PC-3 (cell line): ENCODE measurements around the gene SEMA3B. TPM values are rescaled to one million over a fixed set of nuclear protein-coding genes. Genes with fewer than 3 reads are reported as not detected.

Source experiments
- ATAC-seq: fragments of 200-7000 bp; cut with Tn5 transposase; 2 replicates; pipeline ENCODE4 v1.9.1; 2020; ENCODE audit warnings: mild to moderate bottlenecking, moderate library complexity
- BruUV-seq: library from RNA; stranded (reverse); fragments of 400-500 nt; replicated peaks from 2 replicates; lab custom pipeline; 2021; lab: Mats Ljungman, UMichigan
- CTCF ChIA-PET: fragments of 300-600 bp; sonication (Branson Sonifier 250); formaldehyde crosslinking; loops from one replicate; lab custom pipeline; 2022; ENCODE audit warnings: antibody characterized with exemption; lab: Charles Lee
- POLR2A ChIA-PET: fragments of 300-600 bp; sonication (Branson Sonifier 250); formaldehyde crosslinking; loops from one replicate; lab custom pipeline; 2022; ENCODE audit warnings: antibody characterized with exemption; ENCODE audit not compliant: unreplicated experiment; lab: Charles Lee
- DNase-seq: peaks from one replicate; pipeline ENCODE4 v3.0.0-alpha.2; 2015
- H2AFZ ChIP-seq: fragments of 300-600 bp; sonication (generic); 2 replicates; pipeline ENCODE4 v1.6.0; 2016; ENCODE audit warnings: antibody characterized with exemption, low read length
- H3F3A ChIP-seq: fragments of 300-600 bp; sonication (generic); one replicate; pipeline ENCODE4 v1.6.0; 2017; ENCODE audit warnings: antibody characterized with exemption, low read length, control low read depth, mild to moderate bottlenecking; ENCODE audit not compliant: unreplicated experiment
- H3K27ac ChIP-seq: fragments of 300-600 bp; sonication (generic); 2 replicates; pipeline ENCODE4 v1.5.1; 2016; ENCODE audit warnings: mild to moderate bottlenecking, low read length
- H3K27me3 ChIP-seq: fragments of 300-600 bp; sonication (generic); 2 replicates; pipeline ENCODE4 v1.6.1; 2016; ENCODE audit warnings: low read length, mixed read lengths
- H3K36me3 ChIP-seq: fragments of 300-600 bp; sonication (generic); 2 replicates; pipeline ENCODE4 v1.6.1; 2016; ENCODE audit warnings: low read depth, mixed run types, low read length, mixed read lengths
- H3K4me1 ChIP-seq: fragments of 300-600 bp; sonication (generic); 2 replicates; pipeline ENCODE4 v1.5.1; 2016; ENCODE audit warnings: low read length; ENCODE audit not compliant: insufficient read depth
- H3K4me2 ChIP-seq: fragments of 300-600 bp; sonication (generic); 2 replicates; pipeline ENCODE4 v1.6.0; 2016; ENCODE audit warnings: low read length
- H3K4me3 ChIP-seq: fragments of 300-600 bp; sonication (generic); 2 replicates; pipeline ENCODE4 v1.5.1; 2016; ENCODE audit warnings: mild to moderate bottlenecking, low read length, mixed read lengths
- H3K79me2 ChIP-seq: fragments of 300-600 bp; sonication (generic); 2 replicates; pipeline ENCODE4 v1.6.1; 2017; ENCODE audit warnings: low read length, mixed read lengths
- H3K9ac ChIP-seq: fragments of 300-600 bp; sonication (generic); 2 replicates; pipeline ENCODE4 v1.6.0; 2016; ENCODE audit warnings: mild to moderate bottlenecking, low read length
- H3K9me2 ChIP-seq: fragments of 300-600 bp; sonication (generic); replicated peaks from 2 replicates; pipeline ENCODE4 v1.6.1; 2016; ENCODE audit warnings: mixed run types, low read length, mixed read lengths
- H3K9me3 ChIP-seq: fragments of 300-600 bp; sonication (generic); 2 replicates; pipeline ENCODE4 v1.6.1; 2016; ENCODE audit warnings: low read length, mixed read lengths
- H4K20me1 ChIP-seq: fragments of 300-600 bp; sonication (generic); 2 replicates; pipeline ENCODE4 v1.6.1; 2016; ENCODE audit warnings: low read length, mixed read lengths
- CTCF ChIP-seq: fragments of 300-600 bp; sonication (generic); conservative IDR thresholded peaks from 2 replicates; pipeline ENCODE4 v1.5.1; 2017; ENCODE audit warnings: antibody characterized with exemption, low read depth, mild to moderate bottlenecking, low read length
- EZH2 ChIP-seq: fragments of 300-600 bp; sonication (generic); IDR thresholded peaks from one replicate; pipeline ENCODE4 v1.6.1; 2017; ENCODE audit warnings: antibody characterized with exemption, mild to moderate bottlenecking, low read length; ENCODE audit not compliant: unreplicated experiment
- EZH2phosphoT487 ChIP-seq: fragments of 300-600 bp; sonication (generic); IDR thresholded peaks from 2 replicates; pipeline ENCODE4 v1.6.1; 2018; ENCODE audit warnings: mild to moderate bottlenecking, antibody characterized with exemption, low read length, borderline replicate concordance
- intact Hi-C: fragments of 100-400 bp; cut with micrococcal nuclease; formaldehyde crosslinking; loops from 2 replicates; pipeline ENCODE4 v1.9.0; 2023
- total RNA-seq: library from RNA; depleted of rRNA; stranded (reverse); fragments of >200 nt; gene quantifications from 2 replicates; pipeline ENCODE4 v1.2.3, GENCODE V29; 2014

SEMA3B gene
- total RNA-seq, 1 experiment from 2014 or later = 40.1 TPM

- CTCF ChIA-PET = no interaction called here
- Histone ChIP-seq H2AFZ (no peak overlapping the region), H3K36me3 (peaks cover 35% of the 10 kb centered on the region), H3K27me3 (no peaks in the 10 kb centered on the region), H4K20me1 (no peaks in the 10 kb centered on the region), H3K9me3 (no peaks in the 10 kb centered on the region), H3K79me2 (peaks cover 32% of the 10 kb centered on the region), H3K4me3 (no peak overlapping the region), H3K4me2 (no peak overlapping the region), H3K9me2 (no peaks in the 10 kb centered on the region), H3K9ac (no peak overlapping the region), H3F3A (peaks cover 4% of the 10 kb centered on the region), H3K4me1 (peaks cover 6% of the 10 kb centered on the region), H3K27ac (no peak overlapping the region)
- DNase-seq (no peak), ATAC-seq (no peak)
- intact Hi-C loops = no loop called here
- TF ChIP-seq EZH2 (no peak), EZH2phosphoT487 (no peak)
- no TSS peak for BruUV-seq
- POLR2A ChIA-PET = no interaction called here
Observed at GRCh38 chr3:50288387-50289007, 19.6 kb downstream of the SEMA3B start.

- no peak overlapping the region for H3K9ac ChIP-seq
- no peak overlapping the region for H3K27ac ChIP-seq
- H3K36me3 ChIP-seq = peaks cover 35% of the 10 kb centered on the region
- ChIA-PET POLR2A (interaction anchor here (0.6 kb wide), 1 partner anchor 10 kb away, joined by 3 read pairs; no protein-coding TSS in a partner anchor), CTCF (no interaction called here)
- TF ChIP-seq CTCF (no peak), EZH2phosphoT487 (no peak), EZH2 (no peak)
- H2AFZ ChIP-seq = no peak overlapping the region
- no peak overlapping the region for H3K4me2 ChIP-seq
- no peaks in the 10 kb centered on the region for H3K9me2 ChIP-seq
- H3K9me3 ChIP-seq = no peaks in the 10 kb centered on the region
- ATAC-seq = no peak
- H3F3A ChIP-seq = peaks cover 4% of the 10 kb centered on the region
- H3K4me3 ChIP-seq = no peak overlapping the region
- no peaks in the 10 kb centered on the region for H3K27me3 ChIP-seq
- BruUV-seq = no TSS peak
- no peaks in the 10 kb centered on the region for H4K20me1 ChIP-seq
- H3K4me1 ChIP-seq = peaks cover 6% of the 10 kb centered on the region
- peaks cover 32% of the 10 kb centered on the region for H3K79me2 ChIP-seq
- no peak for DNase-seq
- intact Hi-C loops = no loop called here
Observed at GRCh38 chr3:50289130-50289529, 20.2 kb downstream of the SEMA3B start.

- Histone ChIP-seq H3K4me1 (peaks cover 6% of the 10 kb centered on the region), H2AFZ (no peak overlapping the region), H3F3A (peaks cover 4% of the 10 kb centered on the region), H4K20me1 (no peaks in the 10 kb centered on the region), H3K79me2 (peaks cover 32% of the 10 kb centered on the region), H3K9me3 (no peaks in the 10 kb centered on the region), H3K27me3 (no peaks in the 10 kb centered on the region), H3K27ac (no peak overlapping the region), H3K4me3 (no peak overlapping the region; the same call in 1 of the 2 replicates), H3K9ac (no peak overlapping the region), H3K4me2 (peak overlapping the region; percentile 100), H3K36me3 (peaks cover 35% of the 10 kb centered on the region), H3K9me2 (no peaks in the 10 kb centered on the region)
- TF ChIP-seq EZH2 = no peak
- TF ChIP-seq EZH2phosphoT487 = no peak
- no peak for TF ChIP-seq CTCF
- POLR2A ChIA-PET = no interaction called here
- no peak for ATAC-seq
- intact Hi-C loops = no loop called here
- BruUV-seq = no TSS peak
- DNase-seq = no peak
- CTCF ChIA-PET = no interaction called here
Observed at GRCh38 chr3:50290161-50290641, 21.3 kb downstream of the SEMA3B start.
